Activated T-cell treated with anti-CD3 and anti-CD28 coated beads for 1 hour (primary cell): ENCODE data around the gene EFNA4.

Source experiments
- DNase-seq: peaks from one replicate; pipeline ENCODE4 v3.0.0-alpha.2; 2020; ENCODE audit warnings: low read depth

Gene EFNA4

GRCh38 chr1:155033524-155033923 is 30.0 kb upstream of the EFNA4 start, which contains the start of the genes DCST1 and DCST2:
DCST1 (plus strand) TSS chr1:155033824; CDS start chr1:155034037, 213 bp downstream.
DCST2 (minus strand) TSS chr1:155033781; CDS start chr1:155033701, 80 bp downstream.
- DNase-seq: no peak

GRCh38 chr1:155034318-155035208 is 29.0 kb upstream of the EFNA4 start:
- no peak for DNase-seq

GRCh38 chr1:155035936-155036335 is 27.6 kb upstream of the EFNA4 start:
- DNase-seq: no peak

GRCh38 chr1:155037043-155037442 is 26.5 kb upstream of the EFNA4 start:
- no peak for DNase-seq

- DNase-seq: no peak
These were observed 25.6 kb upstream of the EFNA4 start for GRCh38 chr1:155037851-155038441.

GRCh38 chr1:155038602-155039307 is 24.8 kb upstream of the EFNA4 start:
- DNase-seq: no peak

- no peak for DNase-seq
These were observed 24.3 kb upstream of the EFNA4 start for GRCh38 chr1:155039308-155039669.

GRCh38 chr1:155040358-155041093 is 23.0 kb upstream of the EFNA4 start:
- DNase-seq: no peak

- DNase-seq: no peak
These were observed 20.8 kb upstream of the EFNA4 start for GRCh38 chr1:155042789-155043188.

- DNase-seq: no peak
These were observed 20.2 kb upstream of the EFNA4 start for GRCh38 chr1:155043301-155043702.

- DNase-seq: no peak
These were observed 19.7 kb upstream of the EFNA4 start for GRCh38 chr1:155043793-155044192.

GRCh38 chr1:155044365-155044764 is 19.2 kb upstream of the EFNA4 start:
- DNase-seq: no peak

GRCh38 chr1:155044812-155045657 is 18.5 kb upstream of the EFNA4 start:
- DNase-seq: peak; percentile 30

- DNase-seq: no peak
These were observed 14.8 kb upstream of the EFNA4 start for GRCh38 chr1:155048449-155049334.

- DNase-seq: no peak
These were observed 13.6 kb upstream of the EFNA4 start for GRCh38 chr1:155049651-155050559.

GRCh38 chr1:155050560-155051341 is 12.8 kb upstream of the EFNA4 start, which contains the start of gene ADAM15:
ADAM15 (plus strand) TSS chr1:155051316; CDS start chr1:155051387, 71 bp downstream.
- DNase-seq: peak; percentile 74

- DNase-seq: no peak
These were observed 12.2 kb upstream of the EFNA4 start for GRCh38 chr1:155051342-155051776.
